ENCODE results near the gene LRRC39.

The LRRC39 gene

DNA sequence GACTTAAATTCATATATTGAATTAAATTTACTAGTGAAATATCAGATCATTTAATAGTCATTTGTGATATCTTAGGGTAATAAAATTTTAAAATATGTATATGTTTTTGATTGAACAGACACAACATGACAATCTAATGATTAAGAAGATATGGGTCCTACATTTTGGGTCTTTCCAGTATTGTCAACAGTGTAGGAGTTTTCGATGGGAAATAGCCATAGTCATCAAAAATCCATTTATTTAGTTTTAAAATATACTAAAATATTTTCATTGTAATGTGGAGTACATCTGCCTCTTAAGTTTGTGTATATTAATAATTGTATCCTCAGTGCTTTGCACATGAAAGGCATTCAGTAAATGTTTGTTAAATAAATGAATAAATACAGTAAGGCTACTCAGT lies 31.1 kb downstream of the LRRC39 start:
- DNase-seq, result no peak

- DNase-seq, result no peak
These were observed 32.9 kb downstream of the LRRC39 start for GRCh38 chr1:100145116-100145515.

DNA sequence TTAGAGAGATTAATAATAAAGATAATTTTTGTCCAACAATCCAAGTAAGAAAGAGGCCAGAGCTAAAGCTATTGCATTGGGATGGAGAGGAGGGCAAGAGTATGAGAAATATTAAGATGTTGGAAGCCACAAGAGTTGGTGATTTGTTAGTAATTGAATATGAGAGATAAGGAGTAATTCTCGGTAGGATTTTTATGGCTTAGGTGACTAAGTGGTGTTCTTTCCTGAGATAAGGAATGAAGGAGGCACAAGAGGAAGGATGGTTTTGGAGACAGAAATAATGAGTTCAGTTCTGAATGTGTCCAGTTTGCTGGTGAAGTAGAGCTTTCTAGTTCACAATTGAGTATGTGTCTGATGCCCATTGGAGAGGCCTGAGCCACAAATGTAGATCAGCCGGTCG lies 35.7 kb downstream of the LRRC39 start:
- DNase-seq, result no peak

GRCh38 chr1:100141192-100141591 lies 36.9 kb downstream of the LRRC39 start:
- no peak for DNase-seq

GRCh38 chr1:100137602-100138001 lies 40.5 kb downstream of the LRRC39 start:
- DNase-seq, result no peak

GRCh38 chr1:100134872-100135271 lies 43.2 kb downstream of the LRRC39 start:
- DNase-seq, result no peak

GRCh38 chr1:100132566-100133477 lies 45.2 kb downstream of the LRRC39 start, which contains the start of the genes SASS6 and TRMT13:
TSS of gene SASS6 (minus strand) at chr1:100132930. CDS start at chr1:100132814, 116 bp downstream.
TSS of gene TRMT13 (plus strand) at chr1:100133163. CDS start at chr1:100133169, 6 bp downstream.
- DNase-seq, result peak; percentile 96

DNA sequence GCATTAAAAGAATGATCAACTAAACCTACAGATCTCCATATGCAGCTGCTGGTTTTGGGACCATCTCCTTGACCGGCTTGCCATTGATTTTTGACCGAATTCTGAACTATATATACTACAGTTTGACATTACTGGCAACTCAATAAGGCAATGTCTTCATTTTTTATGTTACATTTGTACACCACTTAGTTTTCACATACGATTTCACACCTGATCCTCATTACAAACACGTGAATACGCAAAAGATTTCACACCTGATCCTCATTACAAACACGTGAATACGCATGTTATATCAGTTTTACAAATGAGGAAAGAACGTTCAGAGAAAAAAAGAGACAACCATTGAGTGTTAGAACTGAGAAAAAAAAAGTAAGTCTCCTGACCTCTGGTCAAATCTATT lies 46.4 kb downstream of the LRRC39 start:
- no peak for DNase-seq

GRCh38 chr1:100130552-100131077 lies 47.4 kb downstream of the LRRC39 start:
- no peak for DNase-seq

GRCh38 chr1:100127226-100127625 lies 50.8 kb downstream of the LRRC39 start:
- DNase-seq, result no peak

- DNase-seq, result no peak
These were observed 55.9 kb downstream of the LRRC39 start for GRCh38 chr1:100122177-100122576.

GRCh38 chr1:100115524-100115923 lies 62.5 kb downstream of the LRRC39 start:
- no peak for DNase-seq

GRCh38 chr1:100109554-100110066 lies 68.4 kb downstream of the LRRC39 start:
- no peak for DNase-seq

DNA sequence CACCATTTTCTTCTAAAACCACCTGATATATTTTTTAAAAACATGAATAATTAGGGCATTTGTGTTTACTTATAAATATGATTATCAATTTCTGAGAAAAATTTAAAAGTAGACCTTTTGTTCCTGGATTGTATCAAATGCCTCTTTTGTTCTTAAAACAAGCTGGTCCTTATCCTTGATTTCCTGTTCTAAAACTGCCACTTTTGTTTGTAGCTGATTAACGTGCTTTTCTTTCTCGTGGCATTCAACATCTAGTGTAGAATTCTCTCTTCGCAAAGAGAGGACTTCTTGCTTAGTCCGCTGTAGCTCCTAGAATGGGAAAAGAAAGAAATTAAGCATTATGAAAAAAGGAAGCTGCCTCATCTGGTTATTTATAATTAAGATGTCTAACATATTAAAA lies 70.4 kb downstream of the LRRC39 start:
- no peak for DNase-seq

DNA sequence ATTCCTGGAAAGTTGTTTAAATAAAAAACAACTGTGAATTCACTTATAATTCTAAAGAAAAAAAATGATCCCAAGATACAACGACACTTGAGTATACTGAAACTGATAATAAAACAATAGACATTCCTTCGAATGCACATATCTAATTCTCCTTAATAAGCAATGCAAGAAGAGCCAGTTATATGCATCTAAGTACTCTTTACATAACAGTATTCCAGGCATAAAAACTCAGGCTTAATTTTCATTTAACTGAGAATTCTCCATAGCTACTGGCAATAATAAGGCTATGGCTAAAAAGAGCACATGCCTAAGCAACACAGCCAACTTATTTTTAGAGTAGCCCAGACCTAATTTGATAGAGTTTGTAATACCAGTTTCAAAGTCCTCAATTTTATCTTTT lies 76.5 kb downstream of the LRRC39 start:
- no peak for DNase-seq

- no peak for DNase-seq
These were observed 77.9 kb downstream of the LRRC39 start for GRCh38 chr1:100100202-100100601.

Measured in NCI-H1048 (cell line).